Measurements from ENCODE around the gene HAUS6.

Gene HAUS6

GRCh38 chr9:19009391-19009965 is 93.2 kb downstream of the HAUS6 start:
- no peak for TF ChIP-seq REST (IDR thresholded peaks at IDR 0.05; ENCODE audit: insufficient replicate concordance, low read depth)
- no peak for TF ChIP-seq POLR2AphosphoS5 (IDR thresholded peaks at IDR 0.05; ENCODE audit: low read depth)
- TF ChIP-seq CTCF (IDR thresholded peaks at IDR 0.05; ENCODE audit: insufficient read depth, low read length): no peak
- no peak for TF ChIP-seq GABPA (IDR thresholded peaks at IDR 0.05; ENCODE audit: low read depth)
- no peak for TF ChIP-seq SPI1 (IDR thresholded peaks at IDR 0.05; ENCODE audit: borderline replicate concordance, low read depth)
- DNase-seq (ENCODE audit: low read depth in 1 of 2, low spot score in 1 of 2): no peak
- Histone ChIP-seq H3K27me3 (ENCODE audit: insufficient read depth, poor library complexity, severe bottlenecking) (no peaks in the 10 kb centered on the region), H3K27ac (replicated peaks) (no peak overlapping the region), H3K4me3 (replicated peaks; ENCODE audit: insufficient read depth, low read length) (no peak overlapping the region)
